OCI-LY7 (cell line): ENCODE results near the gene GPRC5B.

Experiments
- EZH2phosphoT487 ChIP-seq: fragments of 200-600 bp; sonication (generic); IDR thresholded peaks from 2 replicates; pipeline ENCODE4 v1.6.1; 2018; ENCODE audit warnings: low read depth, borderline replicate concordance, mild to moderate bottlenecking, mixed run types, antibody characterized with exemption, low read length, moderate library complexity, mixed read lengths
- TF ChIP-seq, protein P1 (sequence below): fragments of 200-600 bp; sonication (generic); conservative IDR thresholded peaks from 2 replicates; pipeline ENCODE4 v1.5.1; 2014; ENCODE audit warnings: mild to moderate bottlenecking, antibody characterized with exemption, low read length, moderate library complexity, mixed read lengths

- TF ChIP-seq, protein P1, sequence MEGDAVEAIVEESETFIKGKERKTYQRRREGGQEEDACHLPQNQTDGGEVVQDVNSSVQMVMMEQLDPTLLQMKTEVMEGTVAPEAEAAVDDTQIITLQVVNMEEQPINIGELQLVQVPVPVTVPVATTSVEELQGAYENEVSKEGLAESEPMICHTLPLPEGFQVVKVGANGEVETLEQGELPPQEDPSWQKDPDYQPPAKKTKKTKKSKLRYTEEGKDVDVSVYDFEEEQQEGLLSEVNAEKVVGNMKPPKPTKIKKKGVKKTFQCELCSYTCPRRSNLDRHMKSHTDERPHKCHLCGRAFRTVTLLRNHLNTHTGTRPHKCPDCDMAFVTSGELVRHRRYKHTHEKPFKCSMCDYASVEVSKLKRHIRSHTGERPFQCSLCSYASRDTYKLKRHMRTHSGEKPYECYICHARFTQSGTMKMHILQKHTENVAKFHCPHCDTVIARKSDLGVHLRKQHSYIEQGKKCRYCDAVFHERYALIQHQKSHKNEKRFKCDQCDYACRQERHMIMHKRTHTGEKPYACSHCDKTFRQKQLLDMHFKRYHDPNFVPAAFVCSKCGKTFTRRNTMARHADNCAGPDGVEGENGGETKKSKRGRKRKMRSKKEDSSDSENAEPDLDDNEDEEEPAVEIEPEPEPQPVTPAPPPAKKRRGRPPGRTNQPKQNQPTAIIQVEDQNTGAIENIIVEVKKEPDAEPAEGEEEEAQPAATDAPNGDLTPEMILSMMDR, result no peak
- TF ChIP-seq EZH2phosphoT487, result no peak
Observed at GRCh38 chr16:19861811-19862327, 22.8 kb downstream of the GPRC5B start.
